OCI-LY1 (cell line): ENCODE measurements around the gene CCNB1.
"Not testable (repeated sequence)": the region's sequence is repeated elsewhere in the genome, so short reads cannot be mapped to it uniquely, and the experiment has no call there.

Source experiments
- H2AFZ ChIP-seq: fragments of 200-600 bp; sonication (generic), shearing (Covaris generic); 2 replicates; pipeline ENCODE4 v1.6.0; 2014; ENCODE audit warnings: antibody characterized with exemption, mild to moderate bottlenecking, low read length
- H3F3A ChIP-seq: fragments of 200-600 bp; sonication (generic), shearing (Covaris generic); 2 replicates; pipeline ENCODE4 v1.6.0; 2014; ENCODE audit warnings: mild to moderate bottlenecking, antibody characterized with exemption, low read length, moderate library complexity; ENCODE audit not compliant: insufficient read depth
- H3K27ac ChIP-seq: fragments of 200-600 bp; sonication (generic); 2 replicates; pipeline ENCODE4 v1.5.1; 2014; ENCODE audit warnings: low read length, mixed run types, mild to moderate bottlenecking, low read depth; ENCODE audit not compliant: poor library complexity, severe bottlenecking
- H3K27me3 ChIP-seq: fragments of 200-600 bp; sonication (generic); 2 replicates; pipeline ENCODE4 v1.6.0; 2014; ENCODE audit warnings: antibody characterized with exemption, mild to moderate bottlenecking, low read length, moderate library complexity; ENCODE audit not compliant: insufficient read depth
- H3K36me3 ChIP-seq: fragments of 200-600 bp; sonication (generic); 2 replicates; pipeline ENCODE4 v1.6.1; 2014; ENCODE audit warnings: mild to moderate bottlenecking, antibody characterized with exemption, low read length, moderate library complexity, mixed read lengths; ENCODE audit not compliant: insufficient read depth
- H3K4me1 ChIP-seq: fragments of 200-600 bp; sonication (generic); 2 replicates; pipeline ENCODE4 v1.5.1; 2014; ENCODE audit warnings: mild to moderate bottlenecking, low read length, moderate library complexity; ENCODE audit not compliant: insufficient read depth, severe bottlenecking
- H3K4me2 ChIP-seq: fragments of 200-600 bp; sonication (generic), shearing (Covaris generic); 2 replicates; pipeline ENCODE4 v1.6.1; 2014; ENCODE audit warnings: low read length
- H3K4me3 ChIP-seq: fragments of 200-600 bp; sonication (generic); 2 replicates; pipeline ENCODE4 v1.5.1; 2014; ENCODE audit warnings: low read length, low read depth, mild to moderate bottlenecking, mixed read lengths; ENCODE audit not compliant: poor library complexity, severe bottlenecking
- H3K79me2 ChIP-seq: fragments of 200-600 bp; shearing (Covaris generic); 2 replicates; pipeline ENCODE4 v1.6.1; 2016; ENCODE audit warnings: mixed run types, low read length, mixed read lengths; ENCODE audit not compliant: insufficient read depth
- H3K9ac ChIP-seq: fragments of 200-600 bp; sonication (generic), shearing (Covaris generic); 2 replicates; pipeline ENCODE4 v1.6.1; 2014; ENCODE audit warnings: mild to moderate bottlenecking, low read length, mixed read lengths
- H3K9me2 ChIP-seq: fragments of 200-600 bp; sonication (generic), shearing (Covaris generic); 2 replicates; pipeline ENCODE4 v1.6.1; 2014; ENCODE audit warnings: low read depth, mild to moderate bottlenecking, low read length, mixed read lengths
- H3K9me3 ChIP-seq: fragments of 200-600 bp; shearing (Covaris generic); 2 replicates; pipeline ENCODE4 v1.6.1; 2014; ENCODE audit warnings: low read length, mixed read lengths
- H4K20me1 ChIP-seq: fragments of 200-600 bp; sonication (generic), shearing (Covaris generic); 2 replicates; pipeline ENCODE4 v1.6.0; 2016; ENCODE audit warnings: mild to moderate bottlenecking, low read length; ENCODE audit not compliant: insufficient read depth
- EZH2 ChIP-seq: fragments of 200-600 bp; sonication (generic), shearing (Covaris generic); IDR thresholded peaks from 2 replicates; pipeline ENCODE4 v1.8.0; 2017; ENCODE audit warnings: borderline replicate concordance, mixed run types, mild to moderate bottlenecking, antibody characterized with exemption, low read length, moderate library complexity, mixed read lengths
- TF ChIP-seq, protein P1 (sequence below): fragments of 200-600 bp; sonication (generic), shearing (Covaris generic); IDR thresholded peaks from 2 replicates; pipeline ENCODE4 v1.5.1; 2017; ENCODE audit warnings: mild to moderate bottlenecking, antibody characterized with exemption, low read length, moderate library complexity, mixed read lengths

The CCNB1 gene

GRCh38 chr5:69170969-69171368, 4.0 kb downstream of the CCNB1 start:
- H2AFZ ChIP-seq, result no peak overlapping the region
- H3K9me3 ChIP-seq, result no peaks in the 10 kb centered on the region
- peaks cover 5% of the 10 kb centered on the region; the same call in 1 of the 2 replicates for H3F3A ChIP-seq
- no peak overlapping the region for H3K27ac ChIP-seq
- peaks cover 27% of the 10 kb centered on the region for H3K4me1 ChIP-seq
- H3K4me2 ChIP-seq, result no peak overlapping the region
- H3K79me2 ChIP-seq, result peaks cover 16% of the 10 kb centered on the region; the same call in 1 of the 2 replicates
- no peaks in the 10 kb centered on the region for H3K27me3 ChIP-seq
- no peak overlapping the region for H3K4me3 ChIP-seq
- H3K9ac ChIP-seq, result no peak overlapping the region
- peaks cover 79% of the 10 kb centered on the region for H3K36me3 ChIP-seq
- H3K9me2 ChIP-seq, result no peaks in the 10 kb centered on the region
- TF ChIP-seq EZH2, result no peak
- TF ChIP-seq, protein P1, sequence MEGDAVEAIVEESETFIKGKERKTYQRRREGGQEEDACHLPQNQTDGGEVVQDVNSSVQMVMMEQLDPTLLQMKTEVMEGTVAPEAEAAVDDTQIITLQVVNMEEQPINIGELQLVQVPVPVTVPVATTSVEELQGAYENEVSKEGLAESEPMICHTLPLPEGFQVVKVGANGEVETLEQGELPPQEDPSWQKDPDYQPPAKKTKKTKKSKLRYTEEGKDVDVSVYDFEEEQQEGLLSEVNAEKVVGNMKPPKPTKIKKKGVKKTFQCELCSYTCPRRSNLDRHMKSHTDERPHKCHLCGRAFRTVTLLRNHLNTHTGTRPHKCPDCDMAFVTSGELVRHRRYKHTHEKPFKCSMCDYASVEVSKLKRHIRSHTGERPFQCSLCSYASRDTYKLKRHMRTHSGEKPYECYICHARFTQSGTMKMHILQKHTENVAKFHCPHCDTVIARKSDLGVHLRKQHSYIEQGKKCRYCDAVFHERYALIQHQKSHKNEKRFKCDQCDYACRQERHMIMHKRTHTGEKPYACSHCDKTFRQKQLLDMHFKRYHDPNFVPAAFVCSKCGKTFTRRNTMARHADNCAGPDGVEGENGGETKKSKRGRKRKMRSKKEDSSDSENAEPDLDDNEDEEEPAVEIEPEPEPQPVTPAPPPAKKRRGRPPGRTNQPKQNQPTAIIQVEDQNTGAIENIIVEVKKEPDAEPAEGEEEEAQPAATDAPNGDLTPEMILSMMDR, result no peak
- H4K20me1 ChIP-seq, result no peaks in the 10 kb centered on the region

DNA sequence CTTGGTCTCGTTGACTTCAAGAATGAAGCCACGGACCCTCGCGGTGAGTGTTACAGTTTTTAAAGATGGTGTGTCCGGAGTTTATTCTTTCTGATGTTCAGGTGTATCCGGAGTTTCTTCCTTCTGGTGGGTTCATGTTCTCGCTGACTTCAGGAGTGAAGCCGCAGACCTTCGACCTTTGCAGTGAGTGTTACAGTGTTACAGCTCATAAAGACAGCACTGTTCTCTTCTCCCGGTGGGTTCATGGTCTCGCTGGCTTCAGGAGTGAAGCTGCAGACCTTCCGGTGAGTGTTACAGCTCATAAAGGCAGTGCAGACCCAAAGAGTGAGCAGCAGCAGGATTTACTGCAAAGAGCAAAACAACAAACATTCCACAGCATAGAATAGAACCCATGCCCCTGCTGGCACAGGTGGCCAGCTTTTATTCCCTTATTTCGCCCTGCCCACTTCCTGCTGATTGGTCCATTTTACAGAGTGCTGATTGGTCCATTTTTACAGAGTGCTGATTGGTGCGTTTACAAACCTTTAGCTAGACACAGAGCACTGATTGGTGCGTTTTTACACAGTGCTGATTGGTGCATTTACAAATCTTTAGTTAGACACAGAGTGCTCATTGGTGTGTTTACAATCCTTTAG, 14.8 kb downstream of the CCNB1 start:
- H3K9me2 ChIP-seq, H3K27ac ChIP-seq, H2AFZ ChIP-seq, H3K4me1 ChIP-seq, H3K4me2 ChIP-seq, H3K4me3 ChIP-seq, H4K20me1 ChIP-seq, H3K9ac ChIP-seq, H3K27me3 ChIP-seq, H3K9me3 ChIP-seq, H3K79me2 ChIP-seq: not testable (repeated sequence)
- Histone ChIP-seq H3F3A (peaks cover 11% of the 10 kb centered on the region), H3K36me3 (peaks cover 19% of the 10 kb centered on the region)

DNA sequence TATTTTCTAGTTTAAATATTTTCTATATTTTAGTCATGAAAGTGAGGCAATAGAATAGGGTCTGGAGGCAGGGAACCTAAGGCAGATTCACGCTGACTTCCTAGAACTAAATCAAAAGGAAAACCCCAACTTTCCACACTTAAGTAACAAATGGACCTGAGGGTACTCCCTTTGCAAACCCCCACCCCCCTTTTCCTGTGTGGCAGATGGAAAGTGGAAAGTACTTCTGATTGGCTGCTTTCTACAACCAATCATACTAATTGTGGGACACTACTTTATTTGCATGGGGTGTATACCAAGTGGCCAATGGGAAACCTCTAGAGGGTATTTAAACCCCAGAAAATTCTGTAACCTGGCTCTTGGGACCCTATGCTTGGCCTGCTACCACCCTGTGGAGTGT, 17.7 kb downstream of the CCNB1 start:
- Histone ChIP-seq H3K4me2 (no peak overlapping the region), H3K9me2 (no peaks in the 10 kb centered on the region), H3F3A (no peaks in the 10 kb centered on the region)

More for the DNA sequence above, 17.7 kb downstream of the CCNB1 start:
- no peak overlapping the region for H3K27ac ChIP-seq
- H3K27me3 ChIP-seq, result no peaks in the 10 kb centered on the region
- no peaks in the 10 kb centered on the region for H3K9me3 ChIP-seq
- peaks cover 8% of the 10 kb centered on the region for H3K4me1 ChIP-seq
- H4K20me1 ChIP-seq, result no peaks in the 10 kb centered on the region
- H3K4me3 ChIP-seq, result no peak overlapping the region
- TF ChIP-seq, protein P1, result no peak
- TF ChIP-seq EZH2, result no peak
- no peak overlapping the region for H2AFZ ChIP-seq
- H3K9ac ChIP-seq, result no peak overlapping the region
- H3K79me2 ChIP-seq, result no peaks in the 10 kb centered on the region
- H3K36me3 ChIP-seq, result no peaks in the 10 kb centered on the region
